COR-L47 (cell line): Measurements from ENCODE around the gene TXNRD2.

ENCODE experiments used
- DNase-seq: peaks from one replicate; lab custom pipeline; 2025; lab: John Stamatoyannopoulos, UW

Gene TXNRD2

DNA sequence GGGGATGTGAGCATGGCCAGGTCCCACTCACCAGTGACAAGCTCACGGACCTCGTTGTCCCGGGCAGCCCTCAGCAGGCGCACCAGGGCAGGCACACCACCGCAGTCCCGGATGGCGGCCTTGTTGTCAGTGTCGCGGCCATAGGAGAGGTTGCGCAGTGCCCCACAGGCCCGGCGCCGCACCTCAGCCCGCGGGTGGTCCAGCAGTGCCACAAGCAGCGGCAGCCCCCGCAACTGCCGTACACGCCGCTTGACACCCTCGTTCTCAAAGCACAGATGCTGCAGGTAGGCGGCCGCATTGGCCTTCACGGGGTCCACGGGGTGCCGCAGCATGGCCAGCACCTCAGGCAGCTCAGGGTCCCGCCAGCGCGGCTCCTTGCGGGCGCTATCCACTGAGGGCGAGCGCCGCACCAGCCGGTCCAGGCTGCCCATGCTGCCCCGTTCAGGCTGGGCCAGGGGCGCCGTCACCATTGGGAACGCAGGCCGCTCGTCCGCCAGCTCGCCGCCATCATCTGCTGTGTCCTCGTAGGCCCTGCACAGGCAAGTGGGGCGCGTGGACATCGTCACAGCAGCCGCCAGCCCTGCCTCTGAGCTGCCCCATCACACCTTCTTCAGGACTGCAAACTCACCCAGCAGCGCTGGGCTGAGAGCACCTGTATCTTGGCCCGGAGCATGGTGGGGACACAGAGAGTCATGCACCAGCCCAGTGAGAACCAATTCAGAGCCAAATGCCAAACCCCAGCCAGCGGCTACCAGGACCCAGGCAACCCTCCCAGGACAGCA, 38.3 kb upstream of the TXNRD2 start:
- DNase-seq, result no peak

DNA sequence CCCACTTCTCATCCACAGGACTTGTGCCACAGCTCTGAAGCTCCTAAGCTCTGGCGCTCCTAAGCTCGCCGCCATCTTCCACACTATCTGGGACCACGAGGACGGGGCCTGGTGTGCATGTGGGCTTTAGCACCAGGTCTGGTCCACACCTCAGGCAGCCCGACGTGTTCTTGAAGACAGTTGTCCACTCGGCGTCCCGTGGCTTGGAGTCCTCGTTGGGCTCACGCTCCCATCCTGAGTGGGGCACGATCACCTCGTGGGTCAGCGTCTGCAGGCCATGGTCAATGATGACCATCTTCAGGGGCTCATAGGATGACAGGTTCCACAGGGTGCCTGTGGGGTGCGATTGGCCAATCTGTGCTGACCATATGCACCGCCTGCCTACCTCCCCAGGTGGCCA, 37.1 kb upstream of the TXNRD2 start:
- no peak for DNase-seq

DNA sequence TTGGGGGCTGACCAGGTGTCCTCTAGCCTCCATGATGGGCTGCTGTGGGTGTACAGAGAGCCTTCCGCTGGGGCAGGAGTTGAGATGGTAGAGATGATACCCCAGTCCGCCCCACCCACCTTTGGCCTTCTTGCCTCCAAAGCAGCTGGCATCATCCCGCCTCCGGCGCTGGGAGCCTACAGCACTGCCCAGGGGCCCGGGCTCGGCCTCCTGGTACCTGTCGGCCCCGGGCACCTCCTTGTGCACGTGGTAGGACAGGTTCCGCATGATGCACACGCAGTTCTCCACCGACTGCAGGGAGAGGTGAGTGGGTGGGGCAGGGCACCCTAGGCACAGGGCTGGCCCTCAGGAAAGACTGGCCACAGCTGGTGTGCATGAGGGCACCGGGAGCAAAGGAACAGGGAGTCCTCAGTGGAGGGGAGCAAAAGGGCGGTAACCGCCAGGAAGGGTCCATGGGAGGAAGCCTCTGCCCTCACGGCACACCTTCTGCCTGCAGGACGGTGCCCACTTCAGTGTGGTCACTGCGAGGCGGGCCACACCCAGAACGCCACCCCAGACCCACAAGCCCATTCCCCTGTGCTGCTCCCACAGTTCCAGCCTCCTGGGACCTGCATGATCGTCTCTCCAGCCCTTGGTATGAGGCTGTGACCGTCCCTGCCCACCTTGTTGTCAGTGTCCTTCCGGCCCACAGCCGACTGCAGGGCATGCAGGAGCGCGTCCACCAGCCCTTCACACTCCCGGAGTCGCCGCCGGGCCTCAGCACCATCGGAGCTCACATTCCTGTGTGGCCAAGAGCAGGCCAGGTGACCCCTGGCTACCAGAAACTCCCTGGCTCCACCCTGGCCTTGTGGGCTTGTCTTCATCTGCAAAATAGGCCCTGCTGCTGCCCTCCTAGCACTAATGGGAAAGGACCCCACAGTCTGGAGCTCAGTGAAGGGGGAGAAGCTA, 36.0 kb upstream of the TXNRD2 start:
- no peak for DNase-seq

DNA sequence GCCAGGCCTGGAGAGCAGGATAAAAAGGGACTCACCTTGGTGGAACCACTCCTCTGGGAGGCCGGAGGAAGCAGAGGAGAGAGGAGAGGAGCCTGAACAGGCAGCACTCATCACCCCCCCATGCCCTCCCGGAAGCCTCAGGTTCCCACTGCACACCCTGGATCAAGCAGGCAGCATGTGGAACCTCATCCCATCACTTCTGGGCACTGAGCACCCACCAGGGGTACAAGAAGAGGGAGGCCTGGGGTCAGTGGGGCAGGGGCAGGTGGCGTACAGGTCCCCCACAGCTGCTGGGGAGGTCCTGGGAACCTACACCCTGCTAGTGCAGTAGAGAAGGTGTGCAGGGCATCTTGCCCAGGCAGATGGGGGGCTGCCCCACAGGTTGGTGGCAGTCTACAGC, 35.1 kb upstream of the TXNRD2 start:
- no peak for DNase-seq

GRCh38 chr22:19975707-19976035, 34.1 kb upstream of the TXNRD2 start:
- DNase-seq, result no peak

DNA sequence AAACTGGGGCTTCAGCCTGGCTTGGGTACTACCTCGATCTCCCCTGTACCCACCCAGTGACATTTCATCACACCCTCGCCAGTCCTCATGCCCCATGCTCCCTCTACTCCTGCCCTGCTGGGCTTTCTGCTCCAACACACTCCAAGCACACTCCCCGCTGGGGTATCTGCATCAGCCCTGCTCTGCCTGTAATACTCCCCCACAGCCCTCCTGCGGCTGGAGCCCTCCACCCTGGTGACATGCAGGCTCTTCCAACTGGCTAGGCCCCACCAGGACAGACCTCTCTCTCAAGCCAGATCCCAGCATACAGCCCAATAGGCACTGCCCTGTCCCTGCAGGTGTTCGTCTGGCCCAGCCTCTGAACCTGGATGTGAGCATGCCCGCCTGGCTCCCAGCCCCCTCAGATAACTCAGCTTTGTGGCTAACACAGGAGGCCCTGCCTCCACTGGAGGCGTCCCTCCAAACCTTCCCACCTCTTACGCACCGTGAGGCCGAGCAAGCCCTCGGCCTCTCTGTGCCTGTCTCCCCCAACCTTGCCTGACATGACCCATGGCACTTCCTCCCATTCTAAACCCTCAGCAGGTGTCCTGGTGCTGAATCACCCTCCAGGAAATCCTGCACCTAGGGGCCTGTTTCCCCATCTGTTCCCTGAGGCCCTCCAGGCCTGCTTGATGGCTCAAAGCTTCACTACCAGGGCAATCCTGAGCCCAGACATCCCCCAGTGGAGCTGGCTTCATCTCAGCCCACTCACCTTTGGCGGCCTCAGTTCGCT, 33.5 kb upstream of the TXNRD2 start:
- DNase-seq, result peak; percentile 75

DNA sequence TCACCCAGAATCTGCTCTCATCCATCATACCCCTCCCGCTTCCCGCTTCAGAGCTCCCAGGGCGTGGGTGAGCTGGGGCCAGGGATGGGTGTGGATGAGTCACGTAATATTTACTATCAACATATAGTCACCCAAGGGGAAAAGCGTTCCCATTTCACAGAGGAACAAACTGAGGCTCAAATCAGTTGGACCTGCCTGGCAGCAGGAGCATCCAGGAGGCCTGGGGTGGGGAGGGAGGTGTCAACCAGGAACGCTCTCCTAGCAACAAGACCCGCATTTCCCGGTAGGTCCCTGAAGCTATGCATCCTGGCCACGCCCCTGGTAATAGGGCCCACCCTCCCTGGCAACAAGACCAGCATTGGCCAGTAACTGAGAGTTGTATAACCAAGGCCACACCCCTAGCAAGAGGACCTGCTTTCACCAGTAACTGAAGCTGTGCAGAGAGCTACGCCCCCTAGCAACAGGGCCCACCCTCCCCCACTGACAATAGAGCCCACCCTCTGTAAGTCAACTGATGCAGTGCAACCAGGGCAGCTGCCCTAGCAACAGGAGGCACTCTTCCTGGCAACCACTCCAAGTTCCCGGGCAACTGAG, 32.7 kb upstream of the TXNRD2 start:
- DNase-seq, result peak; percentile 97

DNA sequence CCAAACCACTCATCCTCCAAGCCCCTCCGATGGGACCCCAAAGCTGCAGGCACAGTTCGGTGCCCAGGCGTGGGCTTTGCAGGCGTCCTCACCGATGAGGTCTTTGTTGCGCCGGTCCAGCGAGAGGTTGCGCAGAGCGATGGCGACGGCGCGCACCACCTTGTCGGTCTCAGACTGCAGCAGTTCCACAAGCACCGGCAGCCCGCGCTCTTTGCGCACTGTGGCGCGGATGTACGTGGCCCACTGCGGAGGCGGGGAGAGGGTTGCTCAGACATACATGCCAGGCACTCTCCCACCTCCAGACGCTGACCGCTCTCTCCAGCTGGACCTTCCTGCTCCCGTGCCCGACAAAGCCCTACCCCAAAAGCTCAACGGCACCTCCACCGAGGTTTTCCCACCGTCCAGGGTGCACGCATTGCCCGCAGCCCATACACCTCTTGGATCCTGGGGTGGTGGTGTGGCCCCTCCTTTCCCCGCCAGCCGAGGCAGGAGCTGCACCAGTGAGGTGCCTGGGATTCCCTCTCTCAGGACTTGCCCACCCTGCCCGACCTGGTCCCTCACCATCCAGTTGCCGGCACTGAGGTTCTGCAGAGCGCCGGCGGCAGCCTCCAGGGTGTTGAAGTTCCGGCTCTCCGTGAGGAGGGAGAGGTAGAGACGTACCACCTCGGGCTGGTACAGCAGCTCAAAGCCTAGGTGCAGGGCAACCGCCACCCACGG, 32.1 kb upstream of the TXNRD2 start:
- no peak for DNase-seq

DNA sequence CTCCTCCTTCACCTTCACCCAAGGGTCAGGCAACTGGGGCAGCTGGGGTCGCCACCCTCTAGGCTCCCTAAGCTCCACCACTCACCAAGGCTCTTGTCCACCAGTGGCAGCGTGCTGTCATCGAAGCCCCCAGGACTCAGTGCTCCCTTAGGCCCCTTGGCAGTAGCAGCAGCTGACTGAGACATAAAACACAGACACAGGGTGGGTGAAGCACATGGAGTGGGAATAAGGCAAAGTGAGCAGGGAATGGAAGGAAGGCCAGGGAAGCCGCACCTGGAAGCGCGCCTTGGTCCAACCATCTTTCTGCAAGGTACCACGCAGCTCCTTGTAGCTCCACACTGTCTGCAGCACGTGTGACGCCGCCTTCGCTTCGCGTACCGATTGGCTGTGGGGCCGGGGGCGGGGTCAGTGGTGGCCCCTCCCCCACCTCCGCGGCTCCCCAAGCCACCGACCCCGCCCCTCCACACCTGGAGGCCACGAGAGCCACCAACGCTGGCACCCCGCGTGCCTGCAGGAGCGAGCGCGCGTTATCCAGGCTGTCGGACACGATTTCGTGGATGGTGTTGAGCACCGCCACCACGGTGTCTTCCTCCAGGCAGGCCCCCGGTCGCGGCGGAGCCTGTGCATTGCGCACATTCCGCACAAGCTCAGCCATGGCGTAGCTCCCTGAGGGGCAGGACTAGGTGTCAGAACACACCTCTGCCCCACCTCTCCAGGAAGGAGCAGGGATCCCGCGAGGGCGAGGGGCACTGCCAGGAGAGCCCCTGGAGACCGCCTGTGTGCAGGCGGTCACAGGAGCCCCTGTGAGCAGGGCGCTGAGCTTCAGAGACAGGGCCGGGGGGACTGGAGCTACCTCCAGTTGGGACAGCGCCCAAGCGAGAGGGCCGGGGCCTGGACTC, 31.3 kb upstream of the TXNRD2 start:
- DNase-seq, result no peak

- DNase-seq, result no peak
Observed at GRCh38 chr22:19972251-19972650, 30.6 kb upstream of the TXNRD2 start.

DNA sequence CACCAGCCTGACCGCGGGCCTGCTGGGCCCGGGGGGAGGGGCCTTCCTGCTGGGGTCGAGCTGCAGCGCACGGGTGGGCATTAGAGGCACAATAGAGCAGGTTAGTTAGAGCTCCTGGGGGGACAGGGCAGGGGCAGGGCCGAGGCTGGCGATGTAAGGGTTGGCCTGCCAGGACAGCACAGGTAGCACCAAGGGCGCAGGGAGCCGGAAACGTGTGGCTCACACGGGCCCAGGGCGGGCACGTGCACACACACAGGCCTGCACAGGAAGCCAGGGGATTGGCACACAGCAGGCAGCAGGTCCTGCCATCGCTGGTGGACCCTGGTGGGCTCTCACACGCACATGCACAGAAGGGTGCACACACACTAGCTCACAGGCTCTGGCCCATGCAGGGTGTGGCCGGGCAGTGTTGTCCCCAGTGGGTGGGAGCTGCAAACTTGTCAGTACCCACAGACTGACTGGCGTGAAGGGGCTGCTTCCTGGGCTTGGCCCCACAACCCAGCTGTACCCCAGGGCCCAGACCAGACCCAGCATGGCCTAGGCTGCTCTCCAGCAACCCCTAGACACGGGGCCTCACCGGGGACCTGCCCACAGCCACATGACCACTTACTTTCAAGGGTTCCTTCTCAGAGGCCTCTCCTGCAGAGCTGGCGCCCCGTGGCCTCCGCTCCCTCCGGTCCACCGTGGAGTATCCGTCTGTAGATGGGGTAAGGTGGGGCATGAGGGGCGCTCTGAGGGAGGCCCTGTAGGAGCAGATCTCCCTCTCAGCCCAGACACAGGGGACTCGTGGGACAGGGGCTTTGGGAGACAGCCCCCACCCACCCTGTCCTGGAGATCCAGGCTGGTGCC, 29.9 kb upstream of the TXNRD2 start:
- no peak for DNase-seq

GRCh38 chr22:19970479-19971275, 29.1 kb upstream of the TXNRD2 start:
- DNase-seq, result peak; percentile 51

DNA sequence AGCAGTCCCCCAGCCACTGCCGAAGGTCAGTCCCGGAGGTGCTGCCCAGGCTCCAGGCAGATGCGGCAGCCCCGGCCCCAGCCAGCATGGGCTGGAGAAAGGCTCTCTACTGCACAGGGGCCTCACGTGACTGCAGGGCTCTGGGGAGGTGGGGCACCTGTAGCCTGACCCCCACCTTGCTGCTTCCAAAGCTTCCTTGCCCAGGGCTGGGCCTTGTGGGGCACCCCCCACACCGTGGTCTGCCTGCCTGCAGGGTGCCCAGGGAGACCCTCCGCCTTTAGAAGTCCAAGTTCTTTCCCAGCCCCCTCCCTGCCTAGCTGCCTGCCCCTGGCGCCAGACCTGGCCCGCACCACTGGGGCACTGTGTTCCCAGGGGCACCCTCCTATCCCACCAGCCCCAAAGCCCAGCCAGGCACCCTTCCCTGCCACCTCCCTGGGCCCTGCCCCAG, 28.4 kb upstream of the TXNRD2 start:
- no peak for DNase-seq

DNA sequence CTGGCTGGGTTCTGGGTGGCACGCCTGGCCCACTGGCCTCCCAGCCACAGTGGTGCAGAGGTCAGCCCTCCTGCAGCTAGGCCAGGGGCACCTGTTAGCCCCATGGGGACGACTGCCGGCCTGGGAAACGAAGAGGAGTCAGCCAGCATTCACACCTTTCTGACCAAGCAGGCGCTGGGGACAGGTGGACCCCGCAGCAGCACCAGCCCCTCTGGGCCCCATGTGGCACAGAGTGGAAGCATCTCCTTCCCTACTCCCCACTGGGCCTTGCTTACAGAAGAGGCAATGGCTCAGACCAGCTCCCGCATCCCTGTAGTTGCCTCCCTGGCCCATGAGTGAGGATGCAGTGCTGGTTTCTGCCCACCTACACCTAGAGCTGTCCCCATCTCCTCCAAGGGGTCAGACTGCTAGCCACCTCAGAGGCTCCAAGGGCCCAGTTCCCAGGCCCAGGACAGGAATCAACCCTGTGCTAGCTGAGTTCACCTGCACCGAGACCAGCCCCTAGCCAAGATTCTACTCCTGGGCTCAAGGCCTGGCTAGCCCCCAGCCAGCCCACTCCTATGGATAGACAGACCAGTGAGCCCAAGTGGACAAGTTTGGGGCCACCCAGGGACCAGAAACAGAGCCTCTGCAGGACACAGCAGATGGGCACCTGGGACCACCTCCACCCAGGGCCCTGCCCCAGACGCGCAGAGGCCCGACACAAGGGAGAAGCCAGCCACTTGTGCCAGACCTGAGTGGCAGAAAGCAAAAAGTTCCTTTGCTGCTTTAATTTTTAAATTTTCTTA, 27.7 kb upstream of the TXNRD2 start:
- no peak for DNase-seq

- no peak for DNase-seq
Observed at GRCh38 chr22:19968450-19968891, 26.9 kb upstream of the TXNRD2 start.

DNA sequence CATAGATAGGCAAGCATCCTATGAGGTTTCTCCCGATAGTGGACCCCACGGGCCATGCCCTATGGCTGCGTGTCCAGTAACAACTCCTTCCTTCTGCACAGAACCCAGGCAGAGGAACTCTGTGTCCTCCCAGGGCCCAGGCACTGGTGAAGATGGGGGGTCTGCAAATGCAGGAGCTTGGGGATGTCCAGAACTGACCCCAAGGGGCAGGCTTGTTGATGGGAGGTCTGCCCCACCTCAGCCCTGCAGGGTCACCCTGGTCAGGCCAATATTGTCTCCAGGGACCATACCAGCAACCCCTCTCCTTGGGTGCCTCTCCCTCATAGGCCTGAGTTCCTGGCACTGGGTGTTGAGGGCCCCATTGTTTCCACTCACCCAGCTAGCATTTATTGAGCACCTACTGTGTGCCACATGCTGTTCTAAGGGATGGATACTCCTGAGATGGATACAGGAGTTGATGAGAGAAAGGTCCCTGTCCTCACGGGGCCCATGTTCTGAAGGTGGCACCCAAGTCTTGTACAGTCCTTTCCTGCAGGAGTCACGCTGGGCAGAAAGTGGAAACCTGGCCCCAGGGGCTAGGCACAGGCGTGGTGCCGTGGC, 26.3 kb upstream of the TXNRD2 start:
- no peak for DNase-seq
